H1 (cell line): ENCODE results near the gene IRF5. TPM values are rescaled to one million over a fixed set of nuclear protein-coding genes. Genes with fewer than 3 reads are reported as not detected.
A peak's percentile ranks its signal among the peaks of the same experiment; 100 is the strongest.

Experiments
- CTCF ChIA-PET: fragments of 300-600 bp; sonication (Branson Sonifier 250); formaldehyde crosslinking; loops from one replicate; lab custom pipeline; 2021; ENCODE audit not compliant: partially characterized antibody; lab: Charles Lee
- POLR2A ChIA-PET: fragments of 300-600 bp; sonication (Branson Sonifier 250); formaldehyde crosslinking; loops from one replicate; lab custom pipeline; 2021; ENCODE audit warnings: inconsistent platforms; ENCODE audit not compliant: partially characterized antibody; lab: Charles Lee
- DNase-seq, 2 experiments: peaks; one replicate each; pipeline versions ENCODE4 v3.0.0 to v3.0.0-alpha.2; 2010 to 2022; ENCODE audit warnings: low spot score in 2 of 2, low read depth in 1 of 2, mixed read lengths in 1 of 2
- FAIRE-seq: peaks from 2 replicates; lab custom pipeline; 2011; peaks lifted over from hg19 to GRCh38; lab: Jason Lieb, UNC
- H2AFZ ChIP-seq: 2 replicates; pipeline ENCODE4 v1.8.1; 2012; ENCODE audit warnings: low read length, inconsistent platforms
- H2AK5ac ChIP-seq: 2 replicates; pipeline ENCODE4 v1.6.1; 2013; ENCODE audit warnings: low read depth, low read length
- H2BK120ac ChIP-seq: replicated peaks from 2 replicates; pipeline ENCODE3; 2013; ENCODE audit warnings: low read depth, low read length, inconsistent platforms
- H2BK12ac ChIP-seq: 2 replicates; pipeline ENCODE4 v1.6.1; 2013; ENCODE audit warnings: low read depth, low read length
- H2BK15ac ChIP-seq: 2 replicates; pipeline ENCODE4 v1.6.1; 2013; ENCODE audit warnings: low read length
- H2BK20ac ChIP-seq: 2 replicates; pipeline ENCODE4 v1.6.1; 2013; ENCODE audit warnings: low read length
- H2BK5ac ChIP-seq: 2 replicates; pipeline ENCODE4 v1.6.1; 2013; ENCODE audit warnings: low read depth, low read length
- H3K14ac ChIP-seq: 2 replicates; pipeline ENCODE4 v1.6.1; 2013; ENCODE audit warnings: inconsistent platforms; ENCODE audit not compliant: insufficient read length
- H3K18ac ChIP-seq: 2 replicates; pipeline ENCODE4 v1.6.1; 2013; ENCODE audit warnings: low read length; ENCODE audit errors: extremely low read depth
- H3K23ac ChIP-seq: 2 replicates; pipeline ENCODE4 v1.6.1; 2013; ENCODE audit warnings: inconsistent platforms; ENCODE audit not compliant: insufficient read length
- H3K23me2 ChIP-seq: 2 replicates; pipeline ENCODE4 v1.6.1; 2013; ENCODE audit warnings: low read depth, low read length
- H3K27ac ChIP-seq: 2 replicates; pipeline ENCODE4 v1.6.1; 2011; ENCODE audit warnings: low read depth, low read length, inconsistent platforms
- H3K27me3 ChIP-seq, 4 experiments: replicated peaks in 1 of 4; 1 replicate in 1 of 4; 2 replicates in 3 of 4; pipeline versions ENCODE4 v1.6.1 to v1.8.1; 2011 to 2013; ENCODE audit warnings: low read length in 3 of 4, mild to moderate bottlenecking in 3 of 4, inconsistent platforms in 2 of 4, mixed read lengths in 2 of 4, moderate library complexity in 1 of 4; ENCODE audit not compliant: control insufficient read depth in 3 of 4, insufficient read depth in 3 of 4; ENCODE audit errors: extremely low read depth in 1 of 4
- H3K36me3 ChIP-seq, 4 experiments: 2 replicates each; pipeline versions ENCODE4 v1.6.1 to v1.8.1; 2011 to 2013; ENCODE audit warnings: mild to moderate bottlenecking in 4 of 4, low read length in 3 of 4, moderate library complexity in 2 of 4, control low read depth in 1 of 4, inconsistent platforms in 1 of 4; ENCODE audit not compliant: insufficient read depth in 4 of 4, control insufficient read depth in 2 of 4
- H3K4ac ChIP-seq: replicated peaks from 2 replicates; pipeline ENCODE3; 2013; ENCODE audit warnings: low read length, low read depth, mixed read lengths, inconsistent platforms; ENCODE audit not compliant: insufficient read length
- H3K4me1 ChIP-seq, 4 experiments: replicated peaks in 1 of 4; 1 replicate in 1 of 4; 2 replicates in 3 of 4; pipeline versions ENCODE4 v1.6.1 to v1.8.1; 2011 to 2013; ENCODE audit warnings: low read length in 3 of 4, inconsistent platforms in 2 of 4, mixed read lengths in 1 of 4; ENCODE audit not compliant: insufficient read depth in 4 of 4, control insufficient read depth in 3 of 4
- H3K4me2 ChIP-seq, 2 experiments: 2 replicates each; pipeline versions ENCODE4 v1.6.1 to v1.8.1; 2011 to 2013; ENCODE audit warnings: low read depth in 2 of 2, low read length in 2 of 2, control low read depth in 1 of 2, inconsistent platforms in 1 of 2, mild to moderate bottlenecking in 1 of 2; ENCODE audit not compliant: insufficient read depth in 1 of 2
- H3K4me3 ChIP-seq, 4 experiments: fragments of 200-600, 300-600 bp in 1 of 4; sonication (generic), shearing (Covaris generic), sonication (Bioruptor Twin) in 1 of 4; 2 replicates each; pipeline versions ENCODE4 v1.5.1 to v1.8.1; 2011 to 2016; ENCODE audit warnings: low read length in 4 of 4, low read depth in 3 of 4, control low read depth in 2 of 4, inconsistent platforms in 2 of 4, mild to moderate bottlenecking in 2 of 4, mixed read lengths in 1 of 4, moderate library complexity in 1 of 4; ENCODE audit not compliant: insufficient read depth in 2 of 4; ENCODE audit errors: extremely low read depth in 1 of 4
- H3K56ac ChIP-seq: replicated peaks from 2 replicates; pipeline ENCODE3; 2013; ENCODE audit warnings: low read depth, mild to moderate bottlenecking, mixed read lengths, low read length, inconsistent platforms; ENCODE audit not compliant: insufficient read length
- H3K79me1 ChIP-seq: 2 replicates; pipeline ENCODE4 v1.6.1; 2013; ENCODE audit warnings: low read depth, low read length, control low read depth
- H3K79me2 ChIP-seq, 2 experiments: 2 replicates each; pipeline versions ENCODE4 v1.6.1 to v1.8.1; 2012 to 2013; ENCODE audit warnings: low read length in 2 of 2, mild to moderate bottlenecking in 2 of 2, inconsistent platforms in 1 of 2; ENCODE audit not compliant: insufficient read depth in 2 of 2, control insufficient read depth in 1 of 2
- H3K9ac ChIP-seq, 4 experiments: replicated peaks in 1 of 4; 1 replicate in 1 of 4; 2 replicates in 3 of 4; pipeline versions ENCODE4 v1.6.1 to v1.8.1; 2011 to 2013; ENCODE audit warnings: low read depth in 3 of 4, low read length in 3 of 4, control low read depth in 2 of 4, mild to moderate bottlenecking in 2 of 4, moderate library complexity in 2 of 4, inconsistent platforms in 1 of 4; ENCODE audit errors: extremely low read depth in 1 of 4
- H3K9me3 ChIP-seq, 2 experiments: 2 replicates each; pipeline versions ENCODE4 v1.6.1 to v1.8.1; 2012 to 2013; ENCODE audit warnings: mild to moderate bottlenecking in 2 of 2, moderate library complexity in 2 of 2, control low read depth in 1 of 2, inconsistent platforms in 1 of 2, low read depth in 1 of 2, low read length in 1 of 2, mixed read lengths in 1 of 2; ENCODE audit not compliant: insufficient read depth in 2 of 2
- H4K20me1 ChIP-seq, 2 experiments: replicated peaks in 1 of 2; 2 replicates each; pipeline versions ENCODE3 to v1.8.1; 2011 to 2013; ENCODE audit warnings: inconsistent platforms in 2 of 2, low read length in 2 of 2, mild to moderate bottlenecking in 1 of 2; ENCODE audit not compliant: insufficient read depth in 2 of 2, control insufficient read depth in 1 of 2
- H4K5ac ChIP-seq: 2 replicates; pipeline ENCODE4 v1.6.1; 2013; ENCODE audit warnings: low read length, low read depth, mixed read lengths, inconsistent platforms; ENCODE audit not compliant: insufficient read length
- H4K8ac ChIP-seq: 2 replicates; pipeline ENCODE4 v1.8.0; 2013; ENCODE audit warnings: mild to moderate bottlenecking, moderate library complexity, low read length, inconsistent platforms; ENCODE audit not compliant: insufficient read depth; ENCODE audit errors: extremely low read depth
- H4K91ac ChIP-seq: replicated peaks from 2 replicates; pipeline ENCODE3; 2013; ENCODE audit warnings: low read length, mixed read lengths, inconsistent platforms; ENCODE audit not compliant: insufficient read length
- CBX5 ChIP-seq: fragments of 300-800, 300-1000 bp; sonication (generic); IDR thresholded peaks from 2 replicates; pipeline ENCODE4 v1.7.1; 2016; ENCODE audit warnings: antibody characterized with exemption, low read length, low read depth
- CREB1 ChIP-seq: IDR thresholded peaks from 2 replicates; pipeline ENCODE4 v1.6.1; 2012; ENCODE audit warnings: inconsistent platforms
- GABPA ChIP-seq: IDR thresholded peaks from 2 replicates; pipeline ENCODE4 v1.6.1; 2011; ENCODE audit warnings: mild to moderate bottlenecking, low read length, moderate library complexity, borderline replicate concordance; ENCODE audit not compliant: insufficient read depth
- KDM4A ChIP-seq: IDR thresholded peaks from one replicate; pipeline ENCODE4 v1.7.1; 2012; ENCODE audit warnings: low read depth, mild to moderate bottlenecking, moderate library complexity, low read length, inconsistent platforms; ENCODE audit not compliant: severe bottlenecking
- POLR2A ChIP-seq, 2 experiments: IDR thresholded peaks; 1 replicate in 1 of 2; 2 replicates in 1 of 2; pipeline ENCODE4 v1.6.1; 2011; ENCODE audit warnings: low read depth in 2 of 2, low read length in 2 of 2, mild to moderate bottlenecking in 2 of 2; ENCODE audit errors: control extremely low read depth in 1 of 2
- SP2 ChIP-seq: IDR thresholded peaks from 2 replicates; pipeline ENCODE4 v1.6.1; 2012; ENCODE audit warnings: mild to moderate bottlenecking, low read length, inconsistent platforms
- whole genome bisulfite sequencing, 2 experiments: shearing (Covaris generic) in 1 of 2; methylation state at CpG; one replicate each; pipeline versions ENCODE4 v1.1.6 to v1.1.7; 2013 to 2015; ENCODE audit warnings: low lambda C conversion rate in 2 of 2, mixed read lengths in 2 of 2, inconsistent platforms in 1 of 2, low coverage in 1 of 2, missing lambda C conversion rate in 1 of 2; ENCODE audit not compliant: insufficient replicate concordance in 2 of 2, insufficient coverage in 1 of 2, insufficient read length in 1 of 2; ENCODE audit errors: extremely low coverage in 1 of 2, missing lambda C conversion rate in 1 of 2; 5-methylcytosine and 5-hydroxymethylcytosine counted together
- polyA plus RNA-seq, 7 experiments: library from polyadenylated mRNA; depleted of rRNA in 3 of 7; stranded (reverse) in 5 of 7; unstranded in 2 of 7; fragments of >200 nt in 5 of 7; fragments of 200-250 nt in 2 of 7; gene quantifications; 1 replicate in 5 of 7; 2 replicates in 1 of 7; 4 replicates in 1 of 7; pipeline versions ENCODE4 v1.2.1 to v1.2.3, GENCODE V29; 2011 to 2013; ENCODE audit warnings: missing spikeins in 2 of 7, mixed read lengths in 2 of 7
- total RNA-seq: library from RNA; stranded (reverse); fragmentation: NEBNext Ultra II Directional; extraction: Animal tissue kit (Norgen Biotek cat#: 25700); gene quantifications from 2 replicates; pipeline ENCODE4 v1.2.1, GENCODE V29; 2021

Gene IRF5
- total and polyA plus RNA-seq, 2 of the 8 experiments (the other 6 are each of a cell fraction or from before 2014, with no cell fraction given), result 0.28 to 1.1 TPM

GRCh38 chr7:128912281-128912680, 25.4 kb upstream of the IRF5 start:
- Histone ChIP-seq H2BK5ac (no peak overlapping the region), H4K8ac (no peak overlapping the region), H3K4ac (no peak overlapping the region), H3K79me2 (no peaks in the 10 kb centered on the region), H3K14ac (no peak overlapping the region), H2BK20ac (0 out of 2 replicates have a peak overlapping the region, but pooled peaks have one; percentile 75), H3K18ac (no peak overlapping the region), H3K56ac (no peak overlapping the region), H3K36me3 (no peaks in the 10 kb centered on the region), H3K27me3 (peaks cover 31 to 76% (median 61%) of the 10 kb centered on the region in 4 experiments), H3K23ac (no peak overlapping the region), H2BK15ac (0 out of 2 replicates have a peak overlapping the region, but pooled peaks have one; percentile 72), H2BK12ac (peak overlapping the region; percentile 68; the same call in 1 of the 2 replicates), H3K9me3 (no peaks in the 10 kb centered on the region), H3K4me2 (no peak overlapping the region; a peak in 1 of 4 replicates), H2AFZ (no peak overlapping the region), H2AK5ac (no peak overlapping the region), H4K5ac (no peak overlapping the region), H2BK120ac (no peak overlapping the region), H3K27ac (no peak overlapping the region), H4K91ac (no peak overlapping the region), H3K4me1 (peaks cover 4 to 45% (median 20%) of the 10 kb centered on the region in 4 experiments), H4K20me1 (peaks cover 0 to 1% of the 10 kb centered on the region in 2 experiments), H3K4me3 (no peak overlapping the region), H3K23me2 (peaks cover 17% of the 10 kb centered on the region; the same call in 1 of the 2 replicates), H3K9ac (no peak overlapping the region), H3K79me1 (no peaks in the 10 kb centered on the region)
- DNase-seq, result peak in 1 of 2 experiments; percentile 39
- CTCF ChIA-PET, result interaction anchor here (1.0 to 4.5 kb wide), 10 partner anchors 11 to 179 kb away, joined by 3 to 42 read pairs (median 4); no protein-coding TSS in a partner anchor
- no peak for FAIRE-seq
- 86% methylated on average over 3 of the region's 3 CpGs; no CpG with 5 or more reads in 1 of the 2 experiments for WGBS, 2 experiments
- POLR2A ChIA-PET, result interaction anchor here (1.5 to 2.4 kb wide), 3 partner anchors 11 to 142 kb away, joined by 3 to 9 read pairs (median 6); partner anchors contain the start of gene TNPO3
- no peak for TF ChIP-seq GABPA
- no peak for TF ChIP-seq KDM4A
- TF ChIP-seq POLR2A (IDR thresholded peaks at IDR 0.05; ENCODE audit: control extremely low read depth in 1 of 2, low read depth in 2 of 2, low read length in 2 of 2), result no peak
- no peak for TF ChIP-seq CBX5
- no peak for TF ChIP-seq SP2
- no peak for TF ChIP-seq CREB1
